NOMO-1 treated with DMSO at 0.1 percent for 48 hours (cell line): Measurements from ENCODE around the gene TBX3.

ENCODE experiments used
- DNase-seq: peaks from one replicate; lab custom pipeline; 2025; ENCODE audit not compliant: unreplicated experiment; lab: John Stamatoyannopoulos, UW

TBX3 gene

DNA sequence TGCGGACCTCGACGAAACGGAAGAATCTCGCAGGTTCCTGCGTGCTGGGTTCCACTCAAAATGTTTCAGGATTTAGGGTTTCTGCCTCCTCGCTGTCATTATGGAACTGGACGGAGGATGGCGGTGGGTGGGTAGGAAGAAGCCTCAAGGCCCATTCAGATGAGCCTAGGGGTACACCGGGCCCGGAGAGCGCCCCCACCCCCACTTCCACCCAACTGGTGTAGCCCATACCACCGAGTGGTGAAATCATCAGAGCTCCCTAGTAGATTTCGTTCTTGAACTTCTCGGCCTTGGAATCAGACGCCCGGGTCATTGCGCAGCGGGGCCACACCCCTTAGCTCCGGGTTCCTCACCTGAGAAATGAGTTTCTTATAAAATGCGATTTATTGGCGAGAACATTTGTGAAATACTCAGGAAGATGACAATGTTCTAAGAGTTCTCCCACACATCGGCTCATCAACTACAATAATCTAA lies 13.3 kb upstream of the TBX3 start:
- no peak for DNase-seq

DNA sequence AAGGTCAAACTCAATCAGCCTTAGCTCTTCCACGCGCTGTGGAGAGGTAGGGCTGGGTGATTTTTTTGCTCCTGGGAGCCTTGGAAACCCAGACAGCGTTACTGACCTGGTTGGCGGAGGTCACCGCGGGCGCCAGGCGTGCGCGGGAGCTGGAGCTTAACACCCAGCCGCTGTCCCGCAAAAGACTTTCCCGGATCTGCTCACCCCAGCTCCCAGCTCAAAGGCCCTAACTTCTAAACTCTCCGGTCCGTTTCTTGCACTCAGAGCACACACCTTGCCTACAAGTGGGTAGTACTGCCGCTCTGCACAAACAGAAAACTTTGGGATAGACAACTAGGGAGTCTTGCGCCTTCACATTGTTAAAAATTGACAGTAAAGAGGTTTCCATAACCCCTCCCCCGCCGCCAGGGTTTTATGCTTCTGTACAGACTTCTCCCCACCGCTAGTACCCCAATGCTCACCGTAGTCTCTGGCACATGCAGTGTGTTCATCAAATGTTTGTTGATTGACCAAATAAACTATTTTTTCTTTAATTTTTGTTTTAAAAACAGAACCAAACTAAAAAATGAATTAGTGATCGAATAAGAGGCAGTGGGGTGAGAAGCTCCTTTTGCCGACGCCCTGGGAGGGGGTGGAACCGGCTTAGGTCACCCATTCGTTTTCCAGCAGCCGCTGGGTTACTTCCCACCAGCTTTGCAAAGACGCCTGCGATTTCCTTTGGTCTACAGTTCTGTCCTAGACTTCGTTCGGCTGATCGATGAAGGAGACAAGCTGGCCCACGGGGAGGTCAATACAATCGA lies 12.7 kb upstream of the TBX3 start:
- DNase-seq = no peak

DNA sequence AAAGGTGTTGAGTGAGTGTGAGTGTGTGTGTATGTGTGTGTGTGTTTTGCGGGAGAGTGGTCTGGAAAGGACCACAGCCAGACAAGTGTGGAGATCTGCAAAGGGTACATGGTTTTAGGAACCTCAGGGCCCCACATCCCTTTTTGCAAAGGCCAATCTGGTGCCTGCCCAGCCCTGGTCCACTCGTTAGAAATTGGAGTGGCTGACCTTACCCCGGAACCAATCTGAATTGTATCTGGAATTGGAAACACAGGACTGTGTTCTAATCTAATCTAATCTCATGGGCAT lies 11.3 kb upstream of the TBX3 start:
- no peak for DNase-seq

DNA sequence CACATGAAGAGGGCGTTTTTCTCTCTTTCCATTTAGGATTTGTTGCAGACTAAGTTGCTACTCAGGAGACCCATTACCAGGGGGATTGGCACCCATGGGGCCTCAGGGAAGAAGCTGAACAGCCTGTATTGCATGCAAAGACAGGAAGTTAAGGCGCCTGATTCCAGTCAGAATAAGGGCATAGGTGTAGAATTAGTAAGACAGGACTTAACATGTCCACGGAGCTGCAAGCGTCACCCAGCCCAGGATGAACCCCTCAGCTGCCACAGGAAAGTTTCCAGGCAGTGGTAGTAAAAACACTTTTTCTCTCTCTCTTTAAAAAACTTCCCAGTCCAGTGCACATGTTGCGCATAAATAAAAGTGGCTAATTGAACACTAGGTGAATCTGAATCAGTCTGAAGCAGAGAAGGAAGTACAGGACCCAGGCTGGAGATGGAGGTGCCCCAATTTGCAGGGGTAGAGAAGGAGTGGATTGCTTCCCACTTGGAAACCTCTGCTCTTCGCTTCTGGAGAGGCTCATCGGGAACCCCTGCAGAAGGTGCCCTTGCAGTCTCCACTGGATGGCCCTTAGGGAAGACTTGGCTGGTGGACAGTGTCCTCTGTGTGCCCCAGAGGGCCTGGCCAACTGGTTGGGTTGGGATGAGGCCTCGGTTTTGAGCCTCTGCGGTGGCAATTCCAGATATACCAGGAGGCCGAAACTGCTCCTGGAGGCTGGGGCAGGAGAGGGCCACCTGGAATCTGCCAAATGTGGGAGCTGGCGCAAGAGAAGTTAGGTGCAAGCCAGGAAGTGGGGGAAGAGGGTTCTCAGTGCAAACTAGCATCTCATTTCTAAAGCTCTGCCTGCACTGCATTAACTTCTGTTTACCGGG lies 10.7 kb upstream of the TBX3 start:
- DNase-seq = no peak

DNA sequence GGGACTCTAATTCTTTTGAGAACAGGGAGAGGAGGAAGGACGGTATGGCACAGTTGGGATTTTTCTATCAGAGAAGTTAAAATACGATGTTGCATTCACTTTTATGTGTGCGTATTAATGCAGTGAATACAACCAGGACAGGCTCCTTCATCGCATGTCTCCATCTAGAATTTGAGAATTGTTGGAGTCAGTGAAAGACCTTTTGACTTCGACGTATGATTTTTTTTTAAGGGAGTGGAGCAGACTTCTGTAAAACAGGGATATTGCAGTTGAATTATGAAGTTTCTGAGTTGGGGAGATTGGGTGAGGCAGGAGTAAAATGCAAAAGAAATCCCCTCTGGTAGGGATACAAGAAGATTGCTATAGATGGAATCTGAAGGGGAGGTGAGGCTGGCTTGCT lies 9.6 kb upstream of the TBX3 start:
- no peak for DNase-seq

DNA sequence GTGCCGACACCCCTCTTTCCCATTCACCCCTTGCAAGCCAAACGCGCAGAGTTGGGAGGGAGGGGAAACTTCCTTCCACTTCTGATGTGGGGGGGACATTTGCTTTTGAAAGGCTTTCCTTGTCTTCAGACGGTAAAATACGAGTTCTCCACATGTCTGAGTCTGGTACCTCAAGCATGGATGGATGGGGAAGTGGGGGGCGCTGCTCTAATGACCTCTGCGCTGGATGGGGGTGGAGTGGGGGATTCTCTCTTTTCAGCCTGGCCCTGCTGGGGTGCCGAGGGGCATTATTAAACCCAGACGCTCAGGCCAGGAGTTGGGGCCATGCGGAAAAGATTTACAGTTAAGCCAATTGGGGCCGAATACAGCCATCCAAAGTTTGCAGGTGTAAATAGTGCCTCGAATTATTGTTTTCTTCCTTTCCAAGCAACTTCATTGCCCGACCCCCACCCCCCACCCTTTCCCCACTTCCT lies 9.1 kb upstream of the TBX3 start:
- no peak for DNase-seq

DNA sequence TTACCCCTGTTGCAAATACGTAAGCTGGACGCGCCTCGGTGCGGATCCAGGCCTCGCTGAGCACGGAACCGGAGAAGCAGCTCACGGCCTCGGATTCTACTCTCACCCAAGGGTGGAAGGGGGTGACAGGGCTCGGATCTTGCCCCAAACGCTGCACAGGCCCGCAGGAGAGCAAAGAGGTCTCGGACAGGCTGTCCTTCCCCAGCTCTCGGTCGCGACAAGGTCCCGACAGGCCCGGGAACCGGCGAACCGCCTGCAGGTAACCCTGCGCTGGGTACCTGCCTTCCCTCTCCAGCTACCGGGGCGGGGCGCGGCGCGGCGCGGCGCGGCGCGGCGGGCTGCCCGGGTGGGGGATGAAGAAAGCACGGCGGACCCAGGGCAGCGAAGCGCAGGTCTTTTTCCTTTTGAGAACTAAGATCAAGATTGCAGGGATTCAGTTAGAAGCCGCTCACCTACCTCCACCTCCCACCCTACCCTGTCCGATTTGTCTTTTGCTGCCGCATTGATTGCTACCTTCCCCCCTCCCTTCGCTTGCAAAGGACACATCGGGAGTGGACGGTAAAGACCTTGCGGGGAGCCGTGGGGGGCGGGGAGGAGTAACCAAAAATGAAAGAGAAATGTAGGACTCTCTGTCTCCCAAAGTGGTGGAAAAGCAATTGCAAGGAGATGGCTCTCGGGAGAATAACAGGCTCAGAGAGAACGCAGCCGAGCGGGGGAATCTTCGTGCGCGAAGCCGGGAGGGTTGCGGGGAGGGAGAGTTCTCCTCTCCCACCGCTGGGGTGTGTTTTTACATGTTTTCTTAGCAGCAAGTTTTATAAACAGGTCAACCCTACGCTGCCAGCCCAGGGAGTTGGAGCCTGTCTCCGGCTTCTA lies 8.4 kb upstream of the TBX3 start:
- DNase-seq = no peak

DNA sequence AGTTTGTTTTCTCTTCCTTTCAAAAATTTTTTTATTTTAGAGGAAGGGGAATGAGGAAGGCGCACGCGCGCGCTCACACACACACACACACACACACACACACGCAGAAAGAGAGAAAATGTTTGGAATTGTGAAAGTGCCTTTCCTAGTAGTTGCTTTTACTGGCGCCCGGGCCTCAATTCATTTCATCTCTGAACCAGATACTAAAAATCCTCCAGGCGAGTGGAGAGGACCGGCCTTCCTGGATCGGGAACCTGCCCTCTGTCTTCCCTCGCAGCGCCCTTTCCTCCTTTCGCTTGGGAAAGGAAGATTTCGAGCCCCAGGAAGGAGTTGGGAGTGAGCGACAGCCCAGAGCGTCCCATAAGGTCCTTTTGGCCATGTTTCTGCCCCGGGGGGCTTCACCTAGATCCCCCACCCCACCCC lies 7.8 kb upstream of the TBX3 start:
- DNase-seq = no peak

DNA sequence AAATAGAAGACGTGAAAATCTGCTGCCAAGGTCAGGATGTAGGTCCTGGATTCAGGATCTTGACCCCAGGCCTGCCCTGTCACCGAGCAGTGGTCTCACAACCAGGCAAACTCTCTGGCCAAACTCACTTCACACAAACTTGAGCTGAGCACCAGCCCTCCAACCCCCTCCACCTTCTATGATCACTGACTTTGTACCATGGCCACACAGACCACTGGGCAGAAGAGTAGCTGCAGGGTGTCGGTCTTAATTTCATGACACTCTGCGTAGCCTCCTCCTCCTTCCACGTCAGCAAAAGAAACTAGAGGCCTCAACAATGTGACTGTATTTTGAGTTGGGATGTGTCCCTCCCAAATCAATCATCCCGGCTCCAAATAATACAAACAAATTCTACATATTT lies 7.2 kb upstream of the TBX3 start:
- no peak for DNase-seq

DNA sequence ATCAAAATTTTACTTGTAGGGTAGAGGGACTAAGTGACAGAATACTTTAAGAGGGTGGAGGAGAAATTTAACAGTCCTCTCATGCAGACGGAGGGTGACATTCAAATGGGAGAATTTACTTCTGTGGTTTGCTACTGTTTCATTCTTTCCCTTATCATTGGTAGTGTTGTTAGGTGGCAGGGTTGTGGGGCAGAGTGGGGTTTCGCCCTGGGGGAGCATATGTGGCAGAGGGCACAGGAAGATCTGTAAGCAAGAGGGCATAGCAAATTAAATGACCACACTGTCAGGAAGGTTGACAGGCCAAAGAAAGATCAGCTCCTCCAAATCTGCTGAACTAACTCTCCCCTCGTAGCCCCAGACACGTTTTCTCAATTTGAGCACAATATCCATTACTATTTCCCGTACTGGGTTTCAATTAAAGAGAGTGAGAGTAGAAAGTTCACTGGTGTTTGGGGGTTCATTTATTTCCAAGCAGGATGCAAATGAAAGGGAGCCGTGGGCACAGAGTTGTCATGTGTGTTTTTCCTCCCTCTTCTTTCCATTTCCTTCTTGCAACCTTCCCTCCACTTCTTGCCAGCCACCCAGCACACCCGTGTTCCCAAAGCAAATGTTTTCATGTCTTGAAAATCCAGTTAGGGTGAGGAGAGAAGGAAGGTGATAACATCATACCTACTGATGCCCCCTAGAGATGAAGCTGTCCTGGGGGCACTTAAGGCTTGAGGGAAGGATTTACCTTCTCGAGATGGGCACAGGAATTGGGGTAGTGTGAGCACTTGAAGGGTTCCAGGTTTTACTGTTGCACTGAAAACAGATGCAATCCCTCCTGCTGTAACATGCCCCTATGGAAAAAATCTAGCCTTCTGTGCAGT lies 6.5 kb upstream of the TBX3 start:
- no peak for DNase-seq

DNA sequence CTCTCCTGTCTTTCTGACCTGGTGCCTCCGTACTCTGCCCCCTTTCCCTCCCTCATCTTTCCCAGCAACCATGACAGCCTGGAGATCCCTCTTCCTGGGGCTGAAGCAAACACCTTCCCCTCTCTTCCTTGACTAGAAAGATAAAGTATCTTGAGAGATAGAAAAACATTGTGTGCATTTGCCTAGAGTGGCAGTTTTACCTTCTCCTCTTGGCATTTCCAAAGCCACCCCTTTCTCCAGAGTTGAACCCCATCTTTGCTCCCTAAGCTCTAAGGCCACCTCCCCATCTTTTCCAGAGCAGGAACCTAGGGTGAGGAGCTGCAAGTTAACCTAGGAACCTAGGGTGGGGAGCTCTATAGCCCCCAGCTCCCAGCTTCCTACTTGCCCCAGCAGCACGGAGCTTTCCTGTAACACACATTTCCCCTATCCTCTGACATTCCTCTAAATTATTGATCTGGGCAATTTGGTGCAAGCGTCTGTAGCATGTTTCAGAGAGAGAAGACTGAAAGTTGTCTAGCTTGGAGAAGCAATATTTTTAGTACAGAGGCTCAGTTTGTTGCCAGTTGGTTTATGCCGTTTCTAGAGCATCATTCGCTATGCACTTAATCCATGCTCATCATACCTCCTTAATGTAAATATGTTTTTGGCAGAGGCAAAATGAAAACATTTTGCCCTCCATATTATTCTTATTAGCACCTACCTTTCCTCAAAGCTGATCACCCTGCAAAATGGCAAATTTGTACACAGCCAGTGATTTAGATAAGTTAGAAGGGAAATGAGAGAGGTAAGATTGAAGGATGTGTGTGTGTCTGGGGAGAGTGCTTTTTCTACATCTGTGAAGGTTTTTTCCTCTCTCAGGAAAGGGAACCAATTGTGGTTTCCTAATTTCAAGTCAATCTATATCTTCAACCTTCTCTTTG lies 5.4 kb upstream of the TBX3 start:
- DNase-seq = no peak

DNA sequence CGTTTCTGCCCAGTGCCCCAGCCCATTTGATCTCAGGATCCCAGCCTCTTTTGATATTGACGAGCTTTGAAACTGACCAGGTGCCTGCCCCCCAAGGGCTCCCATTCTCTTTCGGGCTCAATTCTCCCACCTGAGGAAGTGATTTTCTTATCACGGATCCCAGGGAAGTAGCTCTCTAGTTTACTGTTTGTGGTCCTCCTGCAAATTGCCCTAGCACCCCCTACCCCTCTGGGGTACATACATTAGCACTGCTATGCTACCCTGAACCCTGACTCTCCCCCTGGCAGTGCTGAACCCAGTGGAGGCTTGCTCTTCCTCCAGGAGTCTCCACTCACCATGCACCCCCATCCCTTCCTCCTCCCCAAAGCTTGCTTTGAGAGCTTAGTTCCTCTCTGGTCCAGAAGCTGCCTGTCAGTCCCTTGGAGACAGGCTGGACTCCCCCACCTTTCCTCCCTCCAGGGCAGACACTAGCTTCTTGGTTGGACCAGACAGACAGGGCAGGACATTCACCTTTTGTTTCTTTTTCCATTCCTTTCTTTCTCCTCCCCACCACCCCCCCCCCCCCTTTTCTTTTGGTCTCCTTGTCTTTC lies 4.4 kb upstream of the TBX3 start:
- no peak for DNase-seq

DNA sequence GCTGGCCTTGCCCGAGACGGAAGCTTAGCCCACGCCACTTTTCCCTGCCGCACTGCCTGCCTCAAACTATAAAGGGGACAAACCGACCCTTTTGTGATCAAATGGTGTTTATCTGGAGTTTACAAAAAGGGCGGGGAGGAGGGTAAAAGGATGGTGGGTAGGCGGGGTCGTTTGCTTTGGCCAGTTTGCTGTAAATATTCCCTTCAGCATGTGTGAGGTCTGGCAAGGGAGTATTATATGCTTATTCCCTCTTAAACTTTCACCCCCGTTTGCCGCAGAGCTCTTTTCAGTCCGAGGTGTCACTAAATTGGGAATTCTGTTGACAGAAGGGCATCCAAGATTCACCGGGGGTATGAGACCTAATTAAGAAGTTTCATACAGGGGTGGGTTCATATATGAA lies 3.8 kb upstream of the TBX3 start:
- DNase-seq = no peak

DNA sequence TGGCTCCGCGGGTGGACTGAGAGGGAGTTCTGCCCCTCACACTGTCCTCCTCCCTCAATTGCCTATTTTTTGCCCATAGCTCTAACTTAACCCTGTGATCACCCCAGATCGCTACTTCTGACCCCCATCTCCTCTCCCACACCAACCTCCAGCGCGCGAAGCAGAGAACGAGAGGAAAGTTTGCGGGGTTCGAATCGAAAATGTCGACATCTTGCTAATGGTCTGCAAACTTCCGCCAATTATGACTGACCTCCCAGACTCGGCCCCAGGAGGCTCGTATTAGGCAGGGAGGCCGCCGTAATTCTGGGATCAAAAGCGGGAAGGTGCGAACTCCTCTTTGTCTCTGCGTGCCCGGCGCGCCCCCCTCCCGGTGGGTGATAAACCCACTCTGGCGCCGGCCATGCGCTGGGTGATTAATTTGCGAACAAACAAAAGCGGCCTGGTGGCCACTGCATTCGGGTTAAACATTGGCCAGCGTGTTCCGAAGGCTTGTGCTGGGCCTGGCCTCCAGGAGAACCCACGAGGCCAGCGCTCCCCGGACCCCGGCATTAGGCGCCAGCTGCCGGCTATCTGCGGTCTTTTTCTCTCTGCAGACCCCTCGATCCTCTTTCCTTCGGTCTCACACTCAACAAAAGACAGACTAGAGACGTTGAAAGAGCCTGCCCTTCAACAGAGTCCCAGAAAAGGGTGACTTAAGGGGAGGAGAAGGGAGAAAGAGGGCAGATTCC lies 3.0 kb upstream of the TBX3 start:
- no peak for DNase-seq

DNA sequence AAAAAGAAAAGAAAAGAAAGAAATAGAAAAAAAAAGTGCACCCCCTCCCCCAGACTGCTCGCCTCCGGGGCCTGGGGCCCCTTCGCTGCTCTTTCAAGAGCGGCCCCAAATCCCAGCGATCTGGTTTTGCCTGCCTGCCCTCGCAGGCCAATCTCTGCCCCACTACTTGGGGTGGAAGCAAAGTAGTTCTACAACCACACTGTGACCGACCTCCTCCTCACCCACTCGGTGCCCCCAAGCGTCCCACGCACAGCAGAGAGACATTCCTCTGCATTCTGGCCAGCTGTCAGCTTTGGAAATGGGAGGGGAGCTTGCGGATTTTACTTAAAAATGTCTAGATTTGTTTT lies 2.4 kb upstream of the TBX3 start:
- DNase-seq = no peak

DNA sequence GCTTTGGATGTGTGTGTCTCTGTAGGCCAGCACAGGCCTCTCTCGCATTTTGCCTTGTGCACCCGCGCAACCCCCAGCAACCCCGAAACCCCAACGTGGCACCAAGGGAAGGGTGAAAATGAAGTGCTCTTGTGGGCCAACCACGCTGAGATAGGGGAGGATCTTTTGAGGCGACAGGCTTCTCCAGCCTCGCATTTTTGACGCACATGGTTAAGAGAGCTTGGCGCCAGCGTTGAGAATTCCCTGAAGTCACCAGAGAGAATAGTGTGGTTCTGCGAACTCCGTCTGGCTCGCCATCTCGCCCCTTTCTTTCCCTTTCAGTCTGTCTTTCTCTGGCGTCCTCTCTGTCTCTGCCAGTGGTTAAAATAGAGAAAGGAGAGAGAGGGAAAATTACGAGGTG lies 1.9 kb upstream of the TBX3 start:
- no peak for DNase-seq

DNA sequence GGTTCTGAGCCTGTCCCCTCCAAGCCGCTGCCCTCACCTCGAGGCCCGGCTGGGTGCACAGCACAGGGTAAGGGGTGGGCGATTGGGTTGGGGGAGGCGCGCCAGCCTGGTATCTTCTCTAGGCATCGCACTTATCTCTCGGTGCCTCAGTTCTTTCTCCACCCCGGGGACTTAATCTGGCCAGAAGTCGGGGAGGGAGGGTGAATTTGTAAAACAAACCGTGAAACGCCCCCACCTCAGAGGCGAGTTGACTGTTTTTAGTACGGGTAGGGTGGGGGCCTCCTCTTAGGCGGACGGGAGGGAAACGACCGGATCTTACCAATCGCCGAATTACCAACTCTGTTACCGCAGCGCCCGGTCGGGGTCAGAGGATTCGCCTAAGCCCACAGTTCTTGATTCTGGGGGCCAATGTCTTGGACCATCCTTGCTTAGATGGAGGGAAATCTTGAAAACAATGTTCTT lies 1.4 kb upstream of the TBX3 start:
- no peak for DNase-seq

DNA sequence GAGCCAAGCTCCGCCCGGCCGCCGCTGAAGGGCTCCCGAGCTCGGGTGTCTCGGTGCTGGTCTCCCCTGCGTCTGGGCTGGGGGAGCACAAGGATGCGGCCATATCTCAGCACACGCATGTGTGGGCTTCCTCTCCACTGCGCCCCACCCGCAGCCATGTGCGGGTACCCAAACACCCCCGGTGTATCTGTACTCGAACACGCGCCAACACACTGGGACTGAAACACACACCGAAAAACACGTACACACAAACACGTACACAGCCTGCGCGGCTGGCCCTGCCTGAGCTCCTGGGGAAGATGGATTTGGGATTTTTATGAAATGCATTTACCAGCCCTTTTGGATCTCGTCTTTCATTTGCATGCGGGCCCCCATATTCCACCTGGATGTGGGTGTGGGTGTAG lies 897 bp upstream of the TBX3 start:
- no peak for DNase-seq
